Ovary (tissue), 3 donors: ENCODE data around the gene FOXL3.

ENCODE experiments used
- CTCF ChIP-seq, 3 donors: fragments of 450-650 bp in 2 of 3; fragments of 200-600 bp in 1 of 3; IDR thresholded peaks; one replicate each; pipeline versions ENCODE4 v1.5.1 to v1.8.0; 2016 to 2022; ENCODE audit warnings: antibody characterized with exemption in 3 of 3, mild to moderate bottlenecking in 1 of 3
- EP300 ChIP-seq: sonication (generic); formaldehyde crosslinking; IDR thresholded peaks from one replicate; pipeline ENCODE4 v1.6.1; 2017; ENCODE audit warnings: antibody characterized with exemption
- donor health status: DM: no; HTN: no; CAD: no.

GRCh38 chr7:273327-273726, 16.6 kb upstream of the FOXL3 start:
- no peak for TF ChIP-seq CTCF (IDR thresholded peaks at IDR 0.05)
- no peak for TF ChIP-seq EP300
